GM18511 (cell line): Measurements from ENCODE around the gene ZKSCAN1.
A peak's percentile ranks its signal among the peaks of the same experiment; 100 is the strongest.

Experiments used
- ATAC-seq: cut with Tn5 transposase; IDR thresholded peaks from one replicate; pipeline ENCODE4 v1.9.1; 2021; ENCODE audit warnings: mild to moderate bottlenecking, moderate library complexity; ENCODE audit not compliant: unreplicated experiment

The ZKSCAN1 gene

GRCh38 chr7:100075418-100075817 is 60.0 kb downstream of the ZKSCAN1 start:
- no peak for ATAC-seq

GRCh38 chr7:100077205-100077604 is 61.8 kb downstream of the ZKSCAN1 start:
- no peak for ATAC-seq

- no peak for ATAC-seq
Observed at GRCh38 chr7:100079024-100079560, 63.7 kb downstream of the ZKSCAN1 start.

GRCh38 chr7:100080907-100081534 is 65.6 kb downstream of the ZKSCAN1 start:
- no peak for ATAC-seq

- peak; percentile 87 for ATAC-seq
Observed at GRCh38 chr7:100081535-100082102, 66.2 kb downstream of the ZKSCAN1 start, which contains the start of gene ZNF3. ZNF3 (minus strand) TSS chr7:100081723; CDS start chr7:100077357, 4,366 bp downstream.

GRCh38 chr7:100082978-100083377 is 67.6 kb downstream of the ZKSCAN1 start:
- no peak for ATAC-seq

- no peak for ATAC-seq
Observed at GRCh38 chr7:100085515-100085914, 70.1 kb downstream of the ZKSCAN1 start.

GRCh38 chr7:100087055-100087750 is 71.8 kb downstream of the ZKSCAN1 start:
- no peak for ATAC-seq

GRCh38 chr7:100088095-100088620 is 72.8 kb downstream of the ZKSCAN1 start:
- ATAC-seq: no peak

GRCh38 chr7:100088621-100089457 is 73.4 kb downstream of the ZKSCAN1 start, which contains the start of gene COPS6:
COPS6 (plus strand) TSS chr7:100088969; CDS start chr7:100088991, 22 bp downstream.
- no peak for ATAC-seq

- ATAC-seq: no peak
Observed at GRCh38 chr7:100089458-100090196, 74.2 kb downstream of the ZKSCAN1 start.

- ATAC-seq: no peak
Observed at GRCh38 chr7:100090527-100091410, 75.4 kb downstream of the ZKSCAN1 start.
